Vagina (tissue), 2 donors: ENCODE results near the gene TRMT2A.

Source experiments
- POLR2A ChIP-seq, 2 donors: fragments of 450-650 bp; IDR thresholded peaks; one replicate each; pipeline ENCODE4 v1.6.1; 2017; ENCODE audit warnings: antibody characterized with exemption in 2 of 2, mild to moderate bottlenecking in 2 of 2, moderate library complexity in 2 of 2
- POLR2AphosphoS5 ChIP-seq, 2 donors: sonication (generic); formaldehyde crosslinking; IDR thresholded peaks; one replicate each; pipeline ENCODE4 v1.9.0; 2017; ENCODE audit warnings: antibody characterized with exemption in 2 of 2, mild to moderate bottlenecking in 2 of 2, low read depth in 1 of 2; ENCODE audit not compliant: insufficient read depth in 1 of 2
- TF ChIP-seq, protein P1 (sequence below), 3 experiments: fragments of 450-650 bp in 2 of 3; fragments of 200-600 bp in 1 of 3; sonication (generic) in 1 of 3; IDR thresholded peaks; one replicate each; pipeline ENCODE4 v1.5.1; 2017 to 2019; ENCODE audit warnings: antibody characterized with exemption in 3 of 3, mild to moderate bottlenecking in 2 of 3, moderate library complexity in 2 of 3

DNA sequence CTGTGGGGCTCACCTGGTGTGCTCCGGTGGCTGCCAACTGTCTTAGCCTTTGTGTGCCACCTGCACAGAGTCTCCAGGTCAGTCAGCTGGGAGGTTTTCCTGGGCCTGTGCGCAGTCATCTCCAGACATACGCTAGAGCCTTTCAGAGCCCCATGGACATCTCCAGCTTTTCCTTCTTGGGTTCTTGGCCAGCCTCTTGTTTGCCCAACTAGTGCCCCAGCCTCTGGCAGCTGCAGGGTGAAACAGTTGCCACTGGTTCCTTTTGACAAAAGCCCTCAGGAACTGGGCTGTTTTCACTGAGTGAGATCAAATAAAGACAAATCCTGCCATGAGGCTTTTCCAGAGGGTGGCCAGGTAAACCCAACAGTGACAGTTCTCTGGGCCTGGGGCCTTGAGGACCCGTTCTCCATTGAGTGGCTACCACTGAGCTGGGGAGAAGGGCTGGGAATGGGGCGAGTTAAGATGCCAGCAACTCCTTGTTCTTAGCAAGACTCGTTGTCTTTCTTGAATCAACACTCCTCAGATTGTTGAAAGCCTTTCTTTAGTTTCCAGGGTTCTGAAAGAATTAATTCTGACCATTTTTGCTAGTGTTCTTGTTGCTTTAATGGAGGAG, 17.8 kb downstream of the TRMT2A start:
- TF ChIP-seq POLR2A (IDR thresholded peaks at IDR 0.05), result no peak
- TF ChIP-seq, protein P1, sequence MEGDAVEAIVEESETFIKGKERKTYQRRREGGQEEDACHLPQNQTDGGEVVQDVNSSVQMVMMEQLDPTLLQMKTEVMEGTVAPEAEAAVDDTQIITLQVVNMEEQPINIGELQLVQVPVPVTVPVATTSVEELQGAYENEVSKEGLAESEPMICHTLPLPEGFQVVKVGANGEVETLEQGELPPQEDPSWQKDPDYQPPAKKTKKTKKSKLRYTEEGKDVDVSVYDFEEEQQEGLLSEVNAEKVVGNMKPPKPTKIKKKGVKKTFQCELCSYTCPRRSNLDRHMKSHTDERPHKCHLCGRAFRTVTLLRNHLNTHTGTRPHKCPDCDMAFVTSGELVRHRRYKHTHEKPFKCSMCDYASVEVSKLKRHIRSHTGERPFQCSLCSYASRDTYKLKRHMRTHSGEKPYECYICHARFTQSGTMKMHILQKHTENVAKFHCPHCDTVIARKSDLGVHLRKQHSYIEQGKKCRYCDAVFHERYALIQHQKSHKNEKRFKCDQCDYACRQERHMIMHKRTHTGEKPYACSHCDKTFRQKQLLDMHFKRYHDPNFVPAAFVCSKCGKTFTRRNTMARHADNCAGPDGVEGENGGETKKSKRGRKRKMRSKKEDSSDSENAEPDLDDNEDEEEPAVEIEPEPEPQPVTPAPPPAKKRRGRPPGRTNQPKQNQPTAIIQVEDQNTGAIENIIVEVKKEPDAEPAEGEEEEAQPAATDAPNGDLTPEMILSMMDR (IDR thresholded peaks at IDR 0.05), result no peak
- no peak for TF ChIP-seq POLR2AphosphoS5 (IDR thresholded peaks at IDR 0.05; ENCODE audit: insufficient read depth in 1 of 2, low read depth in 1 of 2)
